Measurements from ENCODE around the gene TTLL12. TPM values are rescaled to one million over a fixed set of nuclear protein-coding genes. Genes with fewer than 3 reads are reported as not detected.

The TTLL12 gene
- polyA plus RNA-seq, 2 of the 4 experiments (the other 2 are of a cell fraction), result 8.6 to 18.7 TPM

DNA sequence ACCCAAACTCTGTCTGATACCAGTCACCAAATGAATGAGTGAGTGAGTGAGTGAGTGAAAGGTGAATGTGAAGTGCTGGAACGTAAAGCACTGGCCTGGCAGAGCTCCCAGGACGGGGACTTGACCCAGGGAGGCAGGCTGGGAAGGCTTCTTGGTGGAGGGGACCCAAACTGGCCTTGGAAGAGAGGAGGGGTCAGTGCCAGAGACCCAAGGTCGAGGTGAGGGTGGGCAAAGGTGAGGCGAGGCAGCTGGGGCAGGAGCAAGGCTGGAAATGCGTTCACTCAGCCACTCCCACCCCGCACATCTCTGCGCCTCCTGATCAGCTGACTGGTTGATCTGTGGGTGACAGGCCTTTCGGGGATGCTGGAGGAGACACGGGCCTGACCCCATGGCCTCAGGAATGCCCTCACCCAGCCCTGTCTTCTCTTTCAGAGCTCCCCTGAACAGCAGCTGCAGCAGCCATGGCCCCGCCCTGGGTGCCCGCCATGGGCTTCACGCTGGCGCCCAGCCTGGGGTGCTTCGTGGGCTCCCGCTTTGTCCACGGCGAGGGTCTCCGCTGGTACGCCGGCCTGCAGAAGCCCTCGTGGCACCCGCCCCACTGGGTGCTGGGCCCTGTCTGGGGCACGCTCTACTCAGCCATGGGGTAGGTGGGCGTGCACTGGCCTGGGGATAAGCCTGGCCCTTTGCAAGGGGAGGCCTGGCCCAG is 28.0 kb downstream of the TTLL12 start:
- ATAC-seq, result no peak
- DNase-seq (ENCODE audit: low read depth in 1 of 2, low spot score in 1 of 2), result no peak
- no peak overlapping the region for H3K4me3 ChIP-seq
- WGBS (ENCODE audit: missing lambda C conversion rate), result 85% methylated on average over 7 of the region's 24 CpGs
- FAIRE-seq, result no peak
- H3K4me1 ChIP-seq, result peaks cover 1% of the 10 kb centered on the region; the same call in 2 of the 3 replicates
- TF ChIP-seq KDM5A (IDR thresholded peaks at IDR 0.05) (no peak), JUNB (IDR thresholded peaks at IDR 0.05) (no peak), EHMT2 (IDR thresholded peaks at IDR 0.05; ENCODE audit: low read depth) (no peak), SMC3 (IDR thresholded peaks at IDR 0.05) (no peak)
- CTCF ChIA-PET, result no interaction called here
- no peak overlapping the region for H3K27ac ChIP-seq
- no peak overlapping the region for H3K4me2 ChIP-seq
- H3K9me3 ChIP-seq, result no peaks in the 10 kb centered on the region
- POLR2A ChIA-PET, result no interaction called here

DNA sequence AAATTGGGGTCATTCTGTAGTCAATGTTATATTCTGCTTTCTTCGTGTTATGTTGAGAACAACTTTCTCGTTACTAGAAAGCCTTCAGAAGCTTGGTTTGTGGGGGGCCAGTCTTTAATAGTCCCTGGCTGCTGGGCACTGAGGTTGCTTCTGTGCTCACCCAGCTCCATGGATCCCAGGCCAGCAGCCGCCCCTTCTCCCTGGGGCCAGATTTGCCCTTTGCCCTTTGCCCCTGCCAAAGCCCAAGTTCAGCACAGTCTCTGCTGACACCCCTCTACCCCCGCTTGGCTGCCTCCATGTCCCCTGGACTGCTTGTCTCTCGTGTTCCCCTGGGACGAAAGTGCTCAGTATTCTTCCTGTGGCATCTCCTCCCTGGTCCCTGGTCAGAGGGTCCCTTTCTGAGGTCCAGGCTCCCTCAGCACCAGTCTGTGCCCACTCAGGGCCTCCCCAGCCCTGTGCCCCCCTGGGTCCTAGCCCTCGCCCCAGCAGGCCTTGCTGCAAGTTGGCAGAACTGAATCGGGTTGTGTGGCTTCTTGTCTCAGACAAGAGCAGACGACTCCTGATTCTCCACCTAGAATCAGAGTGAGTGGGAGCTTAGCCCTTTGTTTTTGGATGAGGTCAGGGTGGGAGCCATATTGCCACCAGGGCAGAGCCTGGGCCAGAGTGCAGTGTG is 28.9 kb downstream of the TTLL12 start:
- 89% methylated on average over 7 of the region's 9 CpGs for WGBS (ENCODE audit: missing lambda C conversion rate)
- no peak overlapping the region for H3K4me3 ChIP-seq
- DNase-seq (ENCODE audit: low read depth in 1 of 2, low spot score in 1 of 2) (no peak), FAIRE-seq (no peak), ATAC-seq (no peak)
- H3K27ac ChIP-seq, result no peak overlapping the region
- H3K4me2 ChIP-seq, result no peak overlapping the region
- peaks cover 5% of the 10 kb centered on the region; the same call in 2 of the 3 replicates for H3K4me1 ChIP-seq
- no peaks in the 10 kb centered on the region for H3K9me3 ChIP-seq
- CTCF ChIA-PET, result interaction anchor here (1.2 kb wide), 1 partner anchor 24 kb away, joined by 3 read pairs; no protein-coding TSS in a partner anchor
- POLR2A ChIA-PET, result no interaction called here
- TF ChIP-seq CHD2 (IDR thresholded peaks at IDR 0.05; ENCODE audit: low read length, partially characterized antibody) (no peak), HOXB13 (CRISPR knock-in tag; IDR thresholded peaks at IDR 0.05; ENCODE audit: low read depth) (no peak), EHMT2 (IDR thresholded peaks at IDR 0.05; ENCODE audit: low read depth) (no peak), JUNB (IDR thresholded peaks at IDR 0.05) (no peak), RFX5 (IDR thresholded peaks at IDR 0.05) (no peak), ATOH8 (CRISPR knock-in tag; IDR thresholded peaks at IDR 0.05; ENCODE audit: low read depth) (no peak), ZSCAN20 (CRISPR knock-in tag; IDR thresholded peaks at IDR 0.05) (no peak), MAX (IDR thresholded peaks at IDR 0.05) (no peak), POLR2A (IDR thresholded peaks at IDR 0.05; ENCODE audit: low read length) (no peak), RAD21 (conservative IDR thresholded peaks at IDR 0.05 in 1 of 2, IDR thresholded peaks at IDR 0.05 in 1 of 2) (no peak), NFE2L2 (conservative IDR thresholded peaks at IDR 0.05; ENCODE audit: low read length) (no peak), EHF (CRISPR knock-in tag; IDR thresholded peaks at IDR 0.05) (no peak), CBX2 (IDR thresholded peaks at IDR 0.05; ENCODE audit: borderline replicate concordance, low read depth) (no peak), GATA3 (IDR thresholded peaks at IDR 0.05; ENCODE audit: borderline replicate concordance) (no peak), ZC3H11A (IDR thresholded peaks at IDR 0.05) (no peak), HOXB5 (CRISPR knock-in tag; IDR thresholded peaks at IDR 0.05) (no peak), KDM5A (IDR thresholded peaks at IDR 0.05) (no peak), RCOR1 (IDR thresholded peaks at IDR 0.05; ENCODE audit: low read depth, low read length) (no peak), BCL3 (IDR thresholded peaks at IDR 0.05) (no peak), PHF8 (IDR thresholded peaks at IDR 0.05; ENCODE audit: borderline replicate concordance, low read depth) (no peak)

GRCh38 chr22:43156413-43156812 is 30.5 kb downstream of the TTLL12 start:
- H3K4me3 ChIP-seq, result no peak overlapping the region
- peaks cover 10% of the 10 kb centered on the region; the same call in 2 of the 3 replicates for H3K4me1 ChIP-seq
- no peaks in the 10 kb centered on the region for H3K9me3 ChIP-seq
- FAIRE-seq (no peak), ATAC-seq (no peak), DNase-seq (ENCODE audit: low read depth in 1 of 2, low spot score in 1 of 2) (no peak)
- H3K4me2 ChIP-seq, result no peak overlapping the region
- WGBS (ENCODE audit: missing lambda C conversion rate), result 91% methylated on average over 10 of the region's 12 CpGs
- no peak overlapping the region for H3K27ac ChIP-seq
- TF ChIP-seq, protein P1, sequence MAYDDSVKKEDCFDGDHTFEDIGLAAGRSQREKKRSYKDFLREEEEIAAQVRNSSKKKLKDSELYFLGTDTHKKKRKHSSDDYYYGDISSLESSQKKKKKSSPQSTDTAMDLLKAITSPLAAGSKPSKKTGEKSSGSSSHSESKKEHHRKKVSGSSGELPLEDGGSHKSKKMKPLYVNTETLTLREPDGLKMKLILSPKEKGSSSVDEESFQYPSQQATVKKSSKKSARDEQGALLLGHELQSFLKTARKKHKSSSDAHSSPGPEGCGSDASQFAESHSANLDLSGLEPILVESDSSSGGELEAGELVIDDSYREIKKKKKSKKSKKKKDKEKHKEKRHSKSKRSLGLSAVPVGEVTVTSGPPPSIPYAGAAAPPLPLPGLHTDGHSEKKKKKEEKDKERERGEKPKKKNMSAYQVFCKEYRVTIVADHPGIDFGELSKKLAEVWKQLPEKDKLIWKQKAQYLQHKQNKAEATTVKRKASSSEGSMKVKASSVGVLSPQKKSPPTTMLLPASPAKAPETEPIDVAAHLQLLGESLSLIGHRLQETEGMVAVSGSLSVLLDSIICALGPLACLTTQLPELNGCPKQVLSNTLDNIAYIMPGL (CRISPR knock-in tag; IDR thresholded peaks at IDR 0.05; ENCODE audit: borderline replicate concordance), result no peak
- no peak for TF ChIP-seq SMC3 (IDR thresholded peaks at IDR 0.05)
- TF ChIP-seq EHMT2 (IDR thresholded peaks at IDR 0.05; ENCODE audit: low read depth), result no peak
- no peak for TF ChIP-seq ESRRA (IDR thresholded peaks at IDR 0.05; ENCODE audit: borderline replicate concordance, low read length)
- no peak for TF ChIP-seq TP53 (CRISPR knock-in tag; IDR thresholded peaks at IDR 0.05)
- TF ChIP-seq RARB (CRISPR knock-in tag; IDR thresholded peaks at IDR 0.05), result no peak
- POLR2A ChIA-PET, result no interaction called here
- CTCF ChIA-PET, result interaction anchor here (1.2 kb wide), 1 partner anchor 289 kb away, joined by 4 read pairs; no protein-coding TSS in a partner anchor
